Panc1 (cell line): ENCODE results near the gene PTCD2.

Experiments
- CTCF ChIP-seq: fragments of 450-650 bp; IDR thresholded peaks from 2 replicates; pipeline ENCODE4 v1.5.1; 2017; ENCODE audit warnings: mild to moderate bottlenecking
- POLR2AphosphoS5 ChIP-seq: IDR thresholded peaks from 2 replicates; pipeline ENCODE4 v1.6.1; 2012; ENCODE audit warnings: mild to moderate bottlenecking, low read depth, low read length, moderate library complexity
- REST ChIP-seq, 2 experiments: IDR thresholded peaks; 2 replicates each; pipeline ENCODE4 v1.6.1; 2011 to 2012; ENCODE audit warnings: low read depth in 2 of 2, control low read depth in 1 of 2, low read length in 1 of 2, mild to moderate bottlenecking in 1 of 2, moderate library complexity in 1 of 2; ENCODE audit not compliant: insufficient read depth in 1 of 2
- SIN3A ChIP-seq: IDR thresholded peaks from 2 replicates; pipeline ENCODE4 v1.6.1; 2012; ENCODE audit warnings: low read depth, mild to moderate bottlenecking, low read length, moderate library complexity, borderline replicate concordance; ENCODE audit not compliant: insufficient read depth
- TCF7L2 ChIP-seq: IDR thresholded peaks from 2 replicates; pipeline ENCODE4 v1.6.1; 2011; ENCODE audit warnings: mild to moderate bottlenecking, low read depth, low read length, inconsistent platforms

GRCh38 chr5:72280581-72281069, 39.5 kb upstream of the PTCD2 start:
- TF ChIP-seq CTCF (peak; percentile 56; the same call in 1 of the 2 replicates), POLR2AphosphoS5 (no peak), REST (IDR thresholded peaks at IDR 0.05; ENCODE audit: insufficient read depth in 1 of 2, low read depth in 2 of 2, low read length in 1 of 2) (no peak), TCF7L2 (no peak), SIN3A (no peak)
